Measurements from ENCODE around the gene KCNQ4.

The KCNQ4 gene

GRCh38 chr1:40783001-40783905 is at the start of gene KCNQ4:
KCNQ4 (plus strand) TSS chr1:40783787; CDS start chr1:40784094, 307 bp downstream.
- peak; percentile 56 to 73 for DNase-seq

GRCh38 chr1:40734882-40735628 is 48.5 kb upstream of the KCNQ4 start:
- peak; percentile 33 to 63 for DNase-seq
- TF ChIP-seq POLR2A (IDR thresholded peaks at IDR 0.05; ENCODE audit: low read length), result no peak
- no peak for TF ChIP-seq GATA1 (IDR thresholded peaks at IDR 0.05; ENCODE audit: low read depth, low read length)

More at GRCh38 chr1:40783001-40783905, at the start of gene KCNQ4:
- no peak for TF ChIP-seq POLR2A (IDR thresholded peaks at IDR 0.05; ENCODE audit: low read length)
- TF ChIP-seq GATA1 (IDR thresholded peaks at IDR 0.05; ENCODE audit: low read depth, low read length), result no peak

GRCh38 chr1:40736085-40736531 is 47.5 kb upstream of the KCNQ4 start:
- no peak for DNase-seq
- TF ChIP-seq GATA1 (IDR thresholded peaks at IDR 0.05; ENCODE audit: low read depth, low read length) (no peak), POLR2A (IDR thresholded peaks at IDR 0.05; ENCODE audit: low read length) (no peak)

- TF ChIP-seq POLR2A (IDR thresholded peaks at IDR 0.05; ENCODE audit: low read length), result no peak
- TF ChIP-seq GATA1 (IDR thresholded peaks at IDR 0.05; ENCODE audit: low read depth, low read length), result no peak
- no peak for DNase-seq
Observed at GRCh38 chr1:40738831-40739230, 44.8 kb upstream of the KCNQ4 start.

DNA sequence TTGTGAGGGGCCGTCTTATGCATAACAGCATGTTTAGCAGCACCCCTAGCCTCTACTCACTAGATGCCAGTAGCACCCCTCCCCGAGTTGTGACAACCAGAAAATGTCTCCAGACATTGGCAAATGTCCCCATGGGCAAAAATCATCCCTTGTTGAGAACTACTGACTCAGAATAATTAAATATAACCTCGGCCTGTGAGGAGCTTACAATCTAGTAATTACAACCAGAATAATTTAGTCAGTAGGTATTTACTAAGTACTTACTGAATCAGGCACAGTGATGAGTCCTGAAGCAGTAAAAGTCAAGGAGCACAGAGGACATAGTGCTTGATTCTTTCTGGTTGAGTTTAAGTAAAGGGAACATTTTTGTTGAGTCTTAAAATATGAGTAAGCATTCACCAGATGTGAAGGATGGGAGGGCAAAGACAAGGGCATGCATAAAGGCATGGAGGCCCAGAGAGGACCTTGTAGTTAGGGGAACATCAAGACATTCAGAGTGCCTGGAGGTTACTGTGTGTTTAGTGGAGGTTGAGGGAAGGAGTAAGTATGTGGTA is 44.1 kb upstream of the KCNQ4 start:
- no peak for DNase-seq
- no peak for TF ChIP-seq POLR2A (IDR thresholded peaks at IDR 0.05; ENCODE audit: low read length)
- TF ChIP-seq GATA1 (IDR thresholded peaks at IDR 0.05; ENCODE audit: low read depth, low read length), result no peak

DNA sequence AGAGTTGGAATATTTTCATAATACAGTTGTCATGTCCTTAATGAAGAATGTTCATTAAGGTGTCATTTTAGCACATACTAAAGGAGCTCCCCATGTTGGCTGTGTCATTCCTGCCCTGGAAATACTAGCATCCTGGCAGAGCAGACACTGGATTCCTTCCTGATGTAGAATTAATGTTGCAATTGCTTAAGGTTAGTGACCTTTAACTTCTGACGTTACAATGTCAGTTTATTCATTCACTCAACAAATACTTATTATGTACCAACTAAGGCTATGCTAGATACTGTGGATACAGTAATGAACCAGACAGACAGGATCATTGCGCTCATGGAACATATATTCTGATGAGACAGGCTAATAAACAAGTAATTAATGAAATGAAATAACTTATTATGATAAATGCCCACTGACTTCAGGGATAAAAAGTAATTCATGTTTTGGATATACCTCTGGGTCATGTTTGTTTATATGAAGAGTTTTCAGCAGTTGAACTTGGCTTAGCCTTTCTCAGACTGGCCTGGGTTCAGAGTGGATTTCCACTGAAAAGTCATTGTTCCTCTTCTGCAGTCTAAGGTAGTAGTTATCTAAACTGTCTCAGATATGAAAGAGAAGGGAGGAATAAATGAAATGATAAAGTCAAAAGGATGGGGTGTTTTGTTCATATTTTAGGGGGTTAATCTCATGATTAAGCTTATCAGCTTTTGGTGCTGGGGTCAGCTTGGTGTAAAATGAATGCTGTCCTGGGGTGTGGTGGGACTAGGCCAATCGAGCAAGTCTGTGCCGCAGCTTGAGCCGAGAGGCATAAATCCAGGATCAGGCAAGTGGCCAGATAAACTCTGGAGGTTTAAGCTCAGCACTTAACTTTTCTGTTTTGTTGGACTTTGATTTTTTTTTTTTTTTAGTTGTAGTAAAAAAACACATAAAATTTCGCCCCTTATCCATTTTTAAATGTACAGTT is 43.3 kb upstream of the KCNQ4 start:
- TF ChIP-seq POLR2A (IDR thresholded peaks at IDR 0.05; ENCODE audit: low read length) (no peak), GATA1 (IDR thresholded peaks at IDR 0.05; ENCODE audit: low read depth, low read length) (no peak)

DNA sequence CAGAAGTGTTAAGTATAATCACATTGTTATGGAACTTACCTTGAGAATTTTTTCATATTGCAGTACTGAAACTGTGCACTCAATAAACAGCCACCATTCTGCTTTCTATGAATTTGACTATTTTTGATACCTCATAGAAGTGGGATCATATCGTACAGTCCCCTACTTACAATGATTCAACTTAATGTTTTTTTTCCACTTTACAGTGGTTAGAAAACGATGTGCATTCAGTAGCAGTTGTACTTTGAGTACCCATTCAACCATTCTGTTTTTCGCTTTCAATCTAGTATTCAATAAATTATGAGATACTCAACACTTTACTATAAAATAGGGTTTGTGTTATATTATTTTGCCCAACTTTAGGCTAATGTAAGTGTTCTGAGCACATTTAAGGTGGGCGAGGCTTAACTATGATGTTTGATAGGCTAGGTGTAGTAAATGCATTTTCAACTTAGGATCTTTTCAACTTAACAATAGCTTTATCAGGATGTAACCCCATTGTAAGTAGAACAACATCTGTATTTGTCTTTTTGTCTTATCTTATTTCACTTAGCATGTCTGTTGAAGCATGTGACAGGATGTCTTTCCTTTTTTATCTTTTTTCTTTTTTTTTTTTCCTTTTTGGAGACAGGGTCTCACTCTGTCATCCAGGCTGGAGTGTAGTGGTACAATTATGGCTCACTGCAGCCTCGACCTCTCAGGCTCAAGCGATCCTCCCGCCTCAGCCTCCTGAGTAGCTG is 42.4 kb upstream of the KCNQ4 start:
- no peak for TF ChIP-seq GATA1 (IDR thresholded peaks at IDR 0.05; ENCODE audit: low read depth, low read length)
- no peak for TF ChIP-seq POLR2A (IDR thresholded peaks at IDR 0.05; ENCODE audit: low read length)
- DNase-seq, result no peak

More for the DNA sequence above, 43.3 kb upstream of the KCNQ4 start:
- DNase-seq, result peak; percentile 20 to 56

DNA sequence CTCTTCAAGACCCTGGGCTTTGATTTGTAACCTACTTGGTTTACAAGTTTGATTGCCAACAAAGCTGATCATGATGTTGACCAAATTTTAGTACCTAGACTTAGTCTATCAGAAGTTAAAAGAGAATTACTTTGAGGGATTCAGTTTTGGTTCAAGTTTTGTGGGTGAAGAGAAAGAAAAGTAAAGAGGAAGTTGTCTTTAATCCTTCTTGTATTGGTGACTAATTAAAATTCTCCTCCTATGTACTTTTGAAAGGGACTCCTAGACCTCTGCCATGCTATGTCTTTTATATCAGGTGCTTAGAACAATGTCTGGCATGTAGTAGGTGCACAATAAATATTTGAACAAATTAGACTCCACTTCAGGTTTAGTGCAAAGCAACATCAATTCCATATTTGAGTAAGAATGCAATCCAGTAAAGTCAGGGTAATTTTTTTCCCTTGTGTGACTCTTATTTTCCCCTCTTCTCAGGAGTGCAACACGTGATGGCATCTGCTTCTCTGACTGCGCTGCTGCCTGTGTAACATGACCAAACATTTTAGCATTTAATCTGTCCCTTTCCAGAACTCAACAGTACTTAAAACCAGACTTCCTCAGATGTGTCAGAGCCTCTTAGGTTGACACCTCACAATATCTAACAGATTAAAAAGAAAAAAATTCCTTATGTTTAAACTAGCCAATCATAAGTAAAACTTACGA is 41.1 kb upstream of the KCNQ4 start:
- TF ChIP-seq POLR2A (IDR thresholded peaks at IDR 0.05; ENCODE audit: low read length) (no peak), GATA1 (IDR thresholded peaks at IDR 0.05; ENCODE audit: low read depth, low read length) (no peak)
- DNase-seq, result no peak

DNA sequence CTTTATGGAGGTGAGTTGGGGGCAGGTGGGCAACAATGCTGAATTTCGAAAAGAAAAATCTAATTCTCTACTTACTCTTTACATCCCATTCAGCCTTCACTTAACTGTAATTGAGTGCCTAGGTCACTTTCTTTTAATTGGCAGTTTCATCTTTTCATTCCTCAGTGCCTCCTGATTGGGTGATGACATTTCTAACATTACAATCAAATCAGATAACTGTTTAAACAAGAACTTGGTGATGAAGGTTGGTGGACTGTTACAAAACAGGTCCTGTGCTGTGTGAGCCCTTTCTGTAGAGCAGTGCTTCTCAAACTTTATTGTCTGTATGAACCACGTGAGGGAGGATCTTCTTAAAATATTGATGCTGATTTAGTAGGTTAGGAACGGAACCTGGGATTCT is 40.1 kb upstream of the KCNQ4 start:
- TF ChIP-seq POLR2A (IDR thresholded peaks at IDR 0.05; ENCODE audit: low read length) (no peak), GATA1 (IDR thresholded peaks at IDR 0.05; ENCODE audit: low read depth, low read length) (no peak)
- DNase-seq, result no peak

GRCh38 chr1:40743860-40744259 is 39.7 kb upstream of the KCNQ4 start:
- DNase-seq, result no peak
- TF ChIP-seq POLR2A (IDR thresholded peaks at IDR 0.05; ENCODE audit: low read length) (no peak), GATA1 (IDR thresholded peaks at IDR 0.05; ENCODE audit: low read depth, low read length) (no peak)

DNA sequence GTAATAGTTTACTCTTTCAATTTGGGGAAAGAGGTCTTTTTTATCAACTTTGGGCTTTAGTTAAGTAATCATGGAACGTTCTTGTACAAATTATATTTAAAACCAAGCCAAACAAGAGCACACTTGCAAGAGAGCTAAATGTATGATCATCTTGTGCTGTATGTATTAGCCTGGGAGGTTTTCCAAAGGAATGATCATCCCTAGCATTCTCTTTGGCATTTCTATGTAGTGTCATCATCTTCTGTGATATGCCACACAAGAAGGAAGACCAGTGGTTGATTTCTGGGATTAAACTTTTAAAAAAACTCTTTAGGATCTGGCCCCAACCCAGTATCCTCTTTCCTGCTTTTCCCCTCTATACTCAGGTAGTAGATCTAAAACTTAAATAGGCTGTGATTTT is 38.4 kb upstream of the KCNQ4 start:
- no peak for DNase-seq
- TF ChIP-seq GATA1 (IDR thresholded peaks at IDR 0.05; ENCODE audit: low read depth, low read length) (no peak), POLR2A (IDR thresholded peaks at IDR 0.05; ENCODE audit: low read length) (no peak)
